Suprapubic skin (tissue), 4 donors: ENCODE data around the gene RRP1B. TPM values are rescaled to one million over a fixed set of nuclear protein-coding genes. Genes with fewer than 3 reads are reported as not detected.

Experiments used
- DNase-seq, 2 donors: peaks; one replicate each; pipeline ENCODE4 v3.0.0-alpha.2; 2019; ENCODE audit warnings: low spot score in 2 of 2
- H3K27ac ChIP-seq: fragments of 200-600 bp; sonication (generic); one replicate; pipeline ENCODE4 v1.5.1; 2019
- H3K27me3 ChIP-seq: fragments of 200-600 bp; sonication (generic); one replicate; pipeline ENCODE4 v1.5.1; 2019
- H3K36me3 ChIP-seq: fragments of 200-600 bp; sonication (generic); one replicate; pipeline ENCODE4 v1.5.1; 2019
- H3K4me1 ChIP-seq: fragments of 200-600 bp; sonication (generic); one replicate; pipeline ENCODE4 v1.5.1; 2019
- H3K4me3 ChIP-seq: fragments of 200-600 bp; sonication (generic); one replicate; pipeline ENCODE4 v1.5.1; 2019; ENCODE audit warnings: mild to moderate bottlenecking
- H3K9me3 ChIP-seq: fragments of 200-600 bp; sonication (generic); one replicate; pipeline ENCODE4 v1.5.1; 2019
- CTCF ChIP-seq, 2 donors: fragments of 200-600 bp in 1 of 2; fragments of 450-650 bp in 1 of 2; sonication (generic) in 1 of 2; IDR thresholded peaks; one replicate each; pipeline ENCODE4 v1.5.1; 2016 to 2019; ENCODE audit warnings: antibody characterized with exemption in 2 of 2, mild to moderate bottlenecking in 1 of 2, moderate library complexity in 1 of 2
- EP300 ChIP-seq: sonication (generic); formaldehyde crosslinking; IDR thresholded peaks from one replicate; pipeline ENCODE4 v1.6.1; 2017; ENCODE audit warnings: antibody characterized with exemption
- POLR2A ChIP-seq, 2 donors: fragments of 450-650 bp; IDR thresholded peaks; one replicate each; pipeline ENCODE4 v1.6.1; 2017; ENCODE audit warnings: antibody characterized with exemption in 2 of 2, mild to moderate bottlenecking in 2 of 2, moderate library complexity in 2 of 2
- POLR2AphosphoS5 ChIP-seq, 3 donors: sonication (generic); formaldehyde crosslinking; IDR thresholded peaks; one replicate each; pipeline ENCODE4 v1.6.1; 2017; ENCODE audit warnings: antibody characterized with exemption in 3 of 3
- WGBS: methylation state at CpG from one replicate; pipeline ENCODE4 v1.1.5; 2018; 5-methylcytosine and 5-hydroxymethylcytosine counted together
- total RNA-seq, 4 donors: library from RNA; depleted of rRNA; stranded (reverse); fragments of >200 nt; gene quantifications; one replicate each; pipeline ENCODE4 v1.1.0, GENCODE V29; 2016

The RRP1B gene
- total RNA-seq, 4 donors from 2014 or later, result 19.1 to 25.1 (median 23.3) TPM

- H3K27ac ChIP-seq, result no peak overlapping the region
- TF ChIP-seq EP300, result no peak
- TF ChIP-seq POLR2AphosphoS5 (IDR thresholded peaks at IDR 0.05), result no peak
- TF ChIP-seq CTCF (IDR thresholded peaks at IDR 0.05), result no peak
- TF ChIP-seq POLR2A (IDR thresholded peaks at IDR 0.05), result no peak
- WGBS, result 81% methylated on average over 6 of the region's 6 CpGs
Observed at GRCh38 chr21:43731476-43731875, 72.1 kb downstream of the RRP1B start.

GRCh38 chr21:43731891-43732711, 72.7 kb downstream of the RRP1B start:
- peaks cover 70% of the 10 kb centered on the region for H3K4me1 ChIP-seq
- peak in 1 of 2 donors; percentile 73 for DNase-seq
- H3K36me3 ChIP-seq, result peaks cover 11% of the 10 kb centered on the region
- no peak for TF ChIP-seq CTCF (IDR thresholded peaks at IDR 0.05)
- TF ChIP-seq EP300, result no peak
- TF ChIP-seq POLR2AphosphoS5 (IDR thresholded peaks at IDR 0.05), result no peak
- no peak for TF ChIP-seq POLR2A (IDR thresholded peaks at IDR 0.05)
- H3K9me3 ChIP-seq, result no peaks in the 10 kb centered on the region
- no peaks in the 10 kb centered on the region for H3K27me3 ChIP-seq
- WGBS, result 44% methylated on average over 22 of the region's 23 CpGs
- H3K4me3 ChIP-seq, result no peak overlapping the region
- H3K27ac ChIP-seq, result peak overlapping the region; percentile 5

More at GRCh38 chr21:43731476-43731875, 72.1 kb downstream of the RRP1B start:
- Histone ChIP-seq H3K36me3 (peaks cover 5% of the 10 kb centered on the region), H3K4me3 (no peak overlapping the region), H3K4me1 (peaks cover 77% of the 10 kb centered on the region), H3K9me3 (no peaks in the 10 kb centered on the region), H3K27me3 (no peaks in the 10 kb centered on the region)
- DNase-seq, result no peak

- 50% methylated on average over 10 of the region's 10 CpGs for WGBS
- no peaks in the 10 kb centered on the region for H3K27me3 ChIP-seq
- no peak overlapping the region for H3K4me3 ChIP-seq
- no peak for DNase-seq
- H3K4me1 ChIP-seq, result peaks cover 61% of the 10 kb centered on the region
- no peak for TF ChIP-seq EP300
- no peak for TF ChIP-seq POLR2AphosphoS5 (IDR thresholded peaks at IDR 0.05)
- no peak for TF ChIP-seq CTCF (IDR thresholded peaks at IDR 0.05)
- TF ChIP-seq POLR2A (IDR thresholded peaks at IDR 0.05), result no peak
- H3K27ac ChIP-seq, result no peak overlapping the region
- no peaks in the 10 kb centered on the region for H3K9me3 ChIP-seq
- H3K36me3 ChIP-seq, result peaks cover 20% of the 10 kb centered on the region
Observed at GRCh38 chr21:43733060-43733459, 73.7 kb downstream of the RRP1B start.

- Histone ChIP-seq H3K36me3 (peaks cover 24% of the 10 kb centered on the region), H3K4me1 (peaks cover 55% of the 10 kb centered on the region), H3K27me3 (no peaks in the 10 kb centered on the region), H3K27ac (peak overlapping the region; percentile 73), H3K9me3 (no peaks in the 10 kb centered on the region), H3K4me3 (no peak overlapping the region)
- TF ChIP-seq POLR2AphosphoS5 (IDR thresholded peaks at IDR 0.05) (no peak), CTCF (IDR thresholded peaks at IDR 0.05) (no peak), EP300 (no peak), POLR2A (IDR thresholded peaks at IDR 0.05) (no peak)
- 45% methylated on average over 14 of the region's 15 CpGs for WGBS
- no peak for DNase-seq
Observed at GRCh38 chr21:43733529-43734071, 74.2 kb downstream of the RRP1B start.
